ENCODE data around the gene INMT.
"Not testable (repeated sequence)": the region's sequence is repeated elsewhere in the genome, so short reads cannot be mapped to it uniquely, and the experiment has no call there.

Gene INMT

GRCh38 chr7:30717181-30717580, 34.8 kb upstream of the INMT start:
- H3K4me3 ChIP-seq (ENCODE audit: low read depth, low read length) = no peak overlapping the region
- TF ChIP-seq CTCF (conservative IDR thresholded peaks at IDR 0.05; ENCODE audit: low read depth, low read length) = no peak
- DNase-seq (ENCODE audit: low read depth) = no peak

- DNase-seq (ENCODE audit: low read depth); H3K4me3 ChIP-seq (ENCODE audit: low read depth, low read length): not testable (repeated sequence)
These were observed 32.5 kb upstream of the INMT start for GRCh38 chr7:30719434-30719833.

GRCh38 chr7:30721211-30721610, 30.7 kb upstream of the INMT start:
- DNase-seq (ENCODE audit: low read depth) = no peak
- TF ChIP-seq CTCF (conservative IDR thresholded peaks at IDR 0.05; ENCODE audit: low read depth, low read length) = no peak
- H3K4me3 ChIP-seq (ENCODE audit: low read depth, low read length) = no peak overlapping the region

GRCh38 chr7:30722187-30722586, 29.7 kb upstream of the INMT start:
- no peak for DNase-seq (ENCODE audit: low read depth)
- TF ChIP-seq CTCF (conservative IDR thresholded peaks at IDR 0.05; ENCODE audit: low read depth, low read length) = no peak
- H3K4me3 ChIP-seq (ENCODE audit: low read depth, low read length) = no peak overlapping the region

GRCh38 chr7:30722671-30723070, 29.3 kb upstream of the INMT start:
- DNase-seq (ENCODE audit: low read depth) = no peak
- H3K4me3 ChIP-seq (ENCODE audit: low read depth, low read length) = no peak overlapping the region
- TF ChIP-seq CTCF (conservative IDR thresholded peaks at IDR 0.05; ENCODE audit: low read depth, low read length) = no peak

GRCh38 chr7:30723776-30724175, 28.2 kb upstream of the INMT start:
- no peak for TF ChIP-seq CTCF (conservative IDR thresholded peaks at IDR 0.05; ENCODE audit: low read depth, low read length)
- no peak overlapping the region for H3K4me3 ChIP-seq (ENCODE audit: low read depth, low read length)
- DNase-seq (ENCODE audit: low read depth) = no peak

- H3K4me3 ChIP-seq (ENCODE audit: low read depth, low read length) = no peak overlapping the region
- DNase-seq (ENCODE audit: low read depth) = no peak
- no peak for TF ChIP-seq CTCF (conservative IDR thresholded peaks at IDR 0.05; ENCODE audit: low read depth, low read length)
These were observed 25.5 kb upstream of the INMT start for GRCh38 chr7:30726296-30727006.

Data from choroid plexus epithelial cell (primary cell).